ENCODE results near the gene SALL4.

GRCh38 chr20:51810155-51811041, 8.1 kb upstream of the SALL4 start:
- TF ChIP-seq CTCF (IDR thresholded peaks at IDR 0.05): no peak
- no peak for TF ChIP-seq POLR2A (IDR thresholded peaks at IDR 0.05)
- no peak for TF ChIP-seq EP300 (IDR thresholded peaks at IDR 0.05)
- TF ChIP-seq POLR2AphosphoS5 (IDR thresholded peaks at IDR 0.05): no peak

Data from upper lobe of left lung (tissue), 4 donors.